Measurements from ENCODE around the gene TAS2R5. TPM values are rescaled to one million over a fixed set of nuclear protein-coding genes. Genes with fewer than 3 reads are reported as not detected.

Gene TAS2R5
- total RNA-seq, 1 experiment from 2014 or later = 0.77 TPM

GRCh38 chr7:141839256-141839655 lies 49.2 kb downstream of the TAS2R5 start:
- TF ChIP-seq CTCF (IDR thresholded peaks at IDR 0.05) (no peak), POLR2AphosphoS5 (IDR thresholded peaks at IDR 0.05; ENCODE audit: low read depth, low read length) (no peak), SIN3A (IDR thresholded peaks at IDR 0.05; ENCODE audit: borderline replicate concordance, insufficient read depth, low read depth, low read length) (no peak), TCF7L2 (IDR thresholded peaks at IDR 0.05; ENCODE audit: low read depth, low read length) (no peak)
- TF ChIP-seq, protein P1, sequence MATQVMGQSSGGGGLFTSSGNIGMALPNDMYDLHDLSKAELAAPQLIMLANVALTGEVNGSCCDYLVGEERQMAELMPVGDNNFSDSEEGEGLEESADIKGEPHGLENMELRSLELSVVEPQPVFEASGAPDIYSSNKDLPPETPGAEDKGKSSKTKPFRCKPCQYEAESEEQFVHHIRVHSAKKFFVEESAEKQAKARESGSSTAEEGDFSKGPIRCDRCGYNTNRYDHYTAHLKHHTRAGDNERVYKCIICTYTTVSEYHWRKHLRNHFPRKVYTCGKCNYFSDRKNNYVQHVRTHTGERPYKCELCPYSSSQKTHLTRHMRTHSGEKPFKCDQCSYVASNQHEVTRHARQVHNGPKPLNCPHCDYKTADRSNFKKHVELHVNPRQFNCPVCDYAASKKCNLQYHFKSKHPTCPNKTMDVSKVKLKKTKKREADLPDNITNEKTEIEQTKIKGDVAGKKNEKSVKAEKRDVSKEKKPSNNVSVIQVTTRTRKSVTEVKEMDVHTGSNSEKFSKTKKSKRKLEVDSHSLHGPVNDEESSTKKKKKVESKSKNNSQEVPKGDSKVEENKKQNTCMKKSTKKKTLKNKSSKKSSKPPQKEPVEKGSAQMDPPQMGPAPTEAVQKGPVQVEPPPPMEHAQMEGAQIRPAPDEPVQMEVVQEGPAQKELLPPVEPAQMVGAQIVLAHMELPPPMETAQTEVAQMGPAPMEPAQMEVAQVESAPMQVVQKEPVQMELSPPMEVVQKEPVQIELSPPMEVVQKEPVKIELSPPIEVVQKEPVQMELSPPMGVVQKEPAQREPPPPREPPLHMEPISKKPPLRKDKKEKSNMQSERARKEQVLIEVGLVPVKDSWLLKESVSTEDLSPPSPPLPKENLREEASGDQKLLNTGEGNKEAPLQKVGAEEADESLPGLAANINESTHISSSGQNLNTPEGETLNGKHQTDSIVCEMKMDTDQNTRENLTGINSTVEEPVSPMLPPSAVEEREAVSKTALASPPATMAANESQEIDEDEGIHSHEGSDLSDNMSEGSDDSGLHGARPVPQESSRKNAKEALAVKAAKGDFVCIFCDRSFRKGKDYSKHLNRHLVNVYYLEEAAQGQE (IDR thresholded peaks at IDR 0.05; ENCODE audit: insufficient read depth in 1 of 2, low read depth in 2 of 2, low read length in 1 of 2) = no peak
- in situ Hi-C loops (cut with HindIII; ENCODE audit: low pct_unique_long_range_greater_than_20kb, low sequenced_read_pairs) = no loop called here
- no peak for ATAC-seq
- no peak for DNase-seq (ENCODE audit: low read depth, low spot score)
- intact Hi-C loops (cut with micrococcal nuclease; ENCODE audit: unreplicated experiment) = no loop called here
- no TSS peak for BruUV-seq (replicated peaks)
- ChIA-PET CTCF (no interaction called here), POLR2A (no interaction called here)
- no peaks in the 10 kb centered on the region for H3K4me1 ChIP-seq (ENCODE audit: control insufficient read depth, insufficient read depth, low read length)
- H3K9me3 ChIP-seq (ENCODE audit: control insufficient read depth, insufficient read depth, low read depth, low read length) = no peaks in the 10 kb centered on the region
- no peaks in the 10 kb centered on the region for H3K36me3 ChIP-seq (ENCODE audit: control insufficient read depth, insufficient read depth, low read length)
- H3K4me3 ChIP-seq (ENCODE audit: low read depth in 2 of 2, low read length in 2 of 2) = no peak overlapping the region
- H3K27ac ChIP-seq (ENCODE audit: low read length) = no peak overlapping the region
- no peaks in the 10 kb centered on the region for H3K27me3 ChIP-seq (ENCODE audit: control insufficient read depth, insufficient read depth, low read length)

DNA sequence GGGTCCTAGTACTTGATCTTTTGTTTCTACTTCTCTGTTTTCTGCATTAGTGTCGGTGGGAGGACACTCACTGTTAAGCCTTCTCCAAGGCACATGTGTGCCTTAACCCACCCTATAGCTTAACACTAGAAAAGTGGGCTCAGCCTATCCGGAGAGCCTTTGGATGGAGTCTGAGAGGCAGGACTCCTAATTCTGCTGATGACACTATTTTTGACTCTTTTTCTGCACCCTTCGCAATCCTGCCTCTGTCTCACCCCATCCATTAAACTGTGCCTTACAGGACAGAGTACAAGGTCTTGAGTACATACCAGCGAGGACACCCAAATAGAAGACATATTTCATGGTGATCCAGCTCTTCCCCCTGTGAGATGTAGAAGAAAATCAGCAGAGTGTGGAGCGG lies 50.7 kb downstream of the TAS2R5 start:
- Histone ChIP-seq H3K4me3 (ENCODE audit: low read depth in 2 of 2, low read length in 2 of 2) (no peak overlapping the region), H3K4me1 (ENCODE audit: control insufficient read depth, insufficient read depth, low read length) (no peaks in the 10 kb centered on the region), H3K36me3 (ENCODE audit: control insufficient read depth, insufficient read depth, low read length) (no peaks in the 10 kb centered on the region), H3K9me3 (ENCODE audit: control insufficient read depth, insufficient read depth, low read depth, low read length) (no peaks in the 10 kb centered on the region), H3K27ac (ENCODE audit: low read length) (no peak overlapping the region), H3K27me3 (ENCODE audit: control insufficient read depth, insufficient read depth, low read length) (no peaks in the 10 kb centered on the region)
- intact Hi-C loops (cut with micrococcal nuclease; ENCODE audit: unreplicated experiment) = no loop called here
- ATAC-seq (no peak), DNase-seq (ENCODE audit: low read depth, low spot score) (no peak)
- ChIA-PET CTCF (no interaction called here), POLR2A (no interaction called here)
- no TSS peak for BruUV-seq (replicated peaks)
- TF ChIP-seq POLR2AphosphoS5 (IDR thresholded peaks at IDR 0.05; ENCODE audit: low read depth, low read length) (no peak), TCF7L2 (IDR thresholded peaks at IDR 0.05; ENCODE audit: low read depth, low read length) (no peak), CTCF (IDR thresholded peaks at IDR 0.05) (no peak), SIN3A (IDR thresholded peaks at IDR 0.05; ENCODE audit: borderline replicate concordance, insufficient read depth, low read depth, low read length) (no peak)
- TF ChIP-seq, protein P1 (IDR thresholded peaks at IDR 0.05; ENCODE audit: insufficient read depth in 1 of 2, low read depth in 2 of 2, low read length in 1 of 2) = no peak
- in situ Hi-C loops (cut with HindIII; ENCODE audit: low pct_unique_long_range_greater_than_20kb, low sequenced_read_pairs) = no loop called here

Other genes with a start within 250 kb of the TAS2R5 start
- gene AGK, start 238.8 kb upstream of the TAS2R5 start, total RNA-seq (2021; ENCODE audit: unreplicated experiment) = 32.6 TPM
- 10.4 TPM for gene DENND11, start 88.1 kb upstream of the TAS2R5 start, total RNA-seq (2021; ENCODE audit: unreplicated experiment)
- not detected for gene WEE2, start 81.9 kb upstream of the TAS2R5 start, total RNA-seq (2021; ENCODE audit: unreplicated experiment)
- gene SSBP1, start 51.9 kb upstream of the TAS2R5 start, total RNA-seq (2021; ENCODE audit: unreplicated experiment) = 174 TPM
- 0.49 TPM for gene TAS2R3, start 26.1 kb upstream of the TAS2R5 start, total RNA-seq (2021; ENCODE audit: unreplicated experiment)
- 0.57 TPM for gene TAS2R4, start 13.5 kb upstream of the TAS2R5 start, total RNA-seq (2021; ENCODE audit: unreplicated experiment)
- gene PRSS37, start 51.3 kb downstream of the TAS2R5 start, total RNA-seq (2021; ENCODE audit: unreplicated experiment) = not detected
- not detected for gene OR9A4, start 126.2 kb downstream of the TAS2R5 start, total RNA-seq (2021; ENCODE audit: unreplicated experiment)
- not detected for gene CLEC5A, start 156.8 kb downstream of the TAS2R5 start, total RNA-seq (2021; ENCODE audit: unreplicated experiment)
- not detected for gene TAS2R38, start 183.6 kb downstream of the TAS2R5 start, total RNA-seq (2021; ENCODE audit: unreplicated experiment)
- gene MGAM, start 205.7 kb downstream of the TAS2R5 start, total RNA-seq (2021; ENCODE audit: unreplicated experiment) = 0.03 TPM

All from Panc1 (cell line).